SKM-1 (cell line): ENCODE results near the gene PCDHGB2.
"Not testable (repeated sequence)": the region's sequence is repeated elsewhere in the genome, so short reads cannot be mapped to it uniquely, and the experiment has no call there.

Source experiments
- DNase-seq: peaks from one replicate; lab custom pipeline; 2025; ENCODE audit not compliant: unreplicated experiment; lab: John Stamatoyannopoulos, UW

The PCDHGB2 gene

DNA sequence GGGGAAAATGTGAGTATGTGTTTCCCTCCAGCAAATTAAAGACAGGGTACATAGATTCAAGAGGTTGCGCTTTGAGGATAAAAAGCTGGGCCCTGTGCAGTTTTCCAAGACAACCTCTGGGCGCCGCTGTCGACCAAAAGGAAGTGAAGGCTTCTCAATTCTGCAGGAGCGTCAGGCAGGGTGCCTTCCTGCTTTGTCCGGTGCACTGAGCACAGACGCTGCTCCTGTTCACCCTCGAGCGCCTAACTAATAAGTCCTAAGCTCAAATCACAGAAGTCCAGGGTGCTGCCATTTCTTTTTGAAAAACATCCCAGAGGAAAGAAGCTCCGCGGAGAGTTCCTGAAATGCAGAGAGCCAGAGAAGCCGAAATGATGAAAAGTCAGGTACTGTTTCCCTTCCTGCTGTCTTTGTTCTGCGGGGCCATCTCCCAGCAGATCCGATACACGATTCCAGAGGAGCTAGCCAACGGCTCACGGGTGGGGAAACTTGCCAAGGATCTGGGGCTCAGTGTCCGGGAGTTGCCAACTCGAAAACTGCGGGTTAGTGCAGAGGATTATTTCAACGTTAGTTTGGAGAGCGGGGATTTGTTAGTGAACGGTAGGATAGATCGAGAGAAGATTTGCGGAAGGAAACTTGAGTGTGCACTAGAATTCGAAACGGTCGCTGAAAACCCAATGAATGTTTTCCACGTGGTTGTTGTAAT lies 9.7 kb upstream of the PCDHGB2 start, which contains the start of gene PCDHGB1:
Gene PCDHGB1 (plus strand): TSS at position 183 of the 703 bp plus-strand sequence. CDS start 162 bp downstream, at position 345.
- no peak for DNase-seq

GRCh38 chr5:141351591-141351990 lies 8.2 kb upstream of the PCDHGB2 start:
- DNase-seq: no peak

- DNase-seq: no peak
These were observed 4.8 kb upstream of the PCDHGB2 start, which contains the start of gene PCDHGA4 for GRCh38 chr5:141354900-141355469. Gene PCDHGA4, plus strand, starts transcription at chr5:141355021. Its CDS starts 87 bp downstream, at chr5:141355108.

GRCh38 chr5:141355641-141356040 lies 4.2 kb upstream of the PCDHGB2 start:
- DNase-seq: no peak

DNA sequence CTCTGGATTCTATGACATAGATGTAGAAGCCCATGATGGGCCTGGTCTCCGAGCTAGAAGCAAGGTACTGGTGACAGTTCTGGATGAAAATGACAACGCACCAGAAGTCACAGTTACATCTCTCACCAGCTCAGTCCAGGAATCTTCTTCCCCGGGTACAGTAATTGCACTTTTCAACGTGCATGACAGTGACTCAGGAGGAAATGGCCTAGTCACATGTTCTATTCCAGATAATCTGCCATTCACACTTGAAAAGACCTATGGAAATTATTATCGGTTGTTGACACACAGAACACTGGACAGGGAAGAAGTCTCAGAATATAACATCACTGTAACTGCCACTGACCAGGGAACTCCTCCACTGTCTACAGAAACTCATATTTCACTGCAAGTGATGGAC lies 3.7 kb upstream of the PCDHGB2 start:
- DNase-seq: no peak

DNA sequence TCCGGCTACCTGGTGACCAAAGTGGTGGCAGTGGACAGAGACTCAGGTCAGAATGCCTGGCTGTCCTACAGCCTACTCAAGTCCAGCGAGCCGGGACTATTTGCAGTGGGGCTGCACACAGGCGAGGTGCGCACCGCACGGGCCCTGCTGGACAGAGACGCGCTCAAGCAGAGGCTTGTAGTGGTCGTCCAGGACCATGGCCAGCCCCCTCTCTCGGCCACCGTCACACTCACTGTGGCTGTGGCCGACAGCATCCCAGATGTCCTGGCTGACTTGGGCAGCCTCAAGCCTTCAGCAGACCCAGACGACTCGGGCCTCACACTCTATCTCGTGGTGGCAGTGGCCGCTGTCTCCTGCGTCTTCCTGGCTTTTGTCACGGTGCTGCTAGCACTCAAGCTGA lies 2.8 kb upstream of the PCDHGB2 start:
- no peak for DNase-seq

GRCh38 chr5:141360685-141361084 lies 891 bp downstream of the PCDHGB2 start:
- DNase-seq: no peak

DNA sequence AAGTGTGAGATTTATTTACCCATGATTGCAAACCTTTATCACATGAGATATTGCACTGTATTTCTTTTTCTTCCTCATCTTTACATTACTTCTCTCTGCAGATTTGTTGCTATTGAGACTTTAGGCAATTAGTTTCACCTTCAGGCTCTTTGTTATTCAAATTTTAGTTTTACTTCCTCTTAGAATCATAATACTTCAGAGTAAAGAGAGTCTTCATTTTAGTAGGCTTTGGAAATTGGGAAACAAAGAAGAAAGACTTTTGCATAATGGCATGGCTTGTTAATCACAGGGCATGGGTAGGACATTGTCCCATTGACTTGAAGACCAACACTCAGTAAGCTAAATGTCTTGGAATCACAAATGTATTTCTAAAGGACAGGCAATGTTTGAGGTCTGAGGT lies 2.9 kb downstream of the PCDHGB2 start:
- no peak for DNase-seq

- DNase-seq: no peak
These were observed 4.3 kb downstream of the PCDHGB2 start, which contains the start of gene PCDHGA5 for GRCh38 chr5:141363952-141364660. Gene PCDHGA5, plus strand, starts transcription at chr5:141364162. Its CDS starts 169 bp downstream, at chr5:141364331.

- DNase-seq: no peak
These were observed 6.5 kb downstream of the PCDHGB2 start for GRCh38 chr5:141366016-141366896.

GRCh38 chr5:141369994-141370848 lies 10.4 kb downstream of the PCDHGB2 start, which contains the start of gene PCDHGB3:
Gene PCDHGB3, plus strand, starts transcription at chr5:141370242. Its CDS starts 153 bp downstream, at chr5:141370395.
- no peak for DNase-seq

GRCh38 chr5:141371572-141372475 lies 12.0 kb downstream of the PCDHGB2 start:
- no peak for DNase-seq

- no peak for DNase-seq
These were observed 14.0 kb downstream of the PCDHGB2 start, which contains the start of gene PCDHGA6 for GRCh38 chr5:141373673-141374317. Gene PCDHGA6, plus strand, starts transcription at chr5:141373891. Its CDS starts 193 bp downstream, at chr5:141374084.

DNA sequence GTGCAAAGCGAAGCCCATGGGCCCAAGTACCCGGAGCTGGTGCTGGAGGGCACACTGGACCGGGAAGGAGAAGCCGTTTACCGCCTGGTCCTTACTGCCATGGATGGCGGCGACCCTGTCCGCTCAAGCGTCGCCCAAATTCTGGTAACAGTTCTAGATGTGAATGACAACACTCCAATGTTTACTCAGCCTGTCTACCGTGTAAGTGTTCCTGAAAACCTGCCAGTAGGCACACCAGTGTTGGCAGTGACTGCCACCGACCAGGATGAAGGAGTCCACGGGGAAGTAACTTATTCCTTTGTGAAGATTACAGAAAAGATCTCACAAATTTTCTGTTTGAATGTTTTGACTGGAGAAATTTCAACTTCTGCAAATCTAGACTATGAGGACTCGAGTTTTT lies 14.8 kb downstream of the PCDHGB2 start:
- no peak for DNase-seq

- not testable (repeated sequence) for DNase-seq
These were observed 15.8 kb downstream of the PCDHGB2 start for GRCh38 chr5:141375444-141376155.

GRCh38 chr5:141382469-141383294 lies 22.9 kb downstream of the PCDHGB2 start, which contains the start of gene PCDHGA7:
Gene PCDHGA7, plus strand, starts transcription at chr5:141382742. Its CDS starts 158 bp downstream, at chr5:141382900.
- DNase-seq: no peak

DNA sequence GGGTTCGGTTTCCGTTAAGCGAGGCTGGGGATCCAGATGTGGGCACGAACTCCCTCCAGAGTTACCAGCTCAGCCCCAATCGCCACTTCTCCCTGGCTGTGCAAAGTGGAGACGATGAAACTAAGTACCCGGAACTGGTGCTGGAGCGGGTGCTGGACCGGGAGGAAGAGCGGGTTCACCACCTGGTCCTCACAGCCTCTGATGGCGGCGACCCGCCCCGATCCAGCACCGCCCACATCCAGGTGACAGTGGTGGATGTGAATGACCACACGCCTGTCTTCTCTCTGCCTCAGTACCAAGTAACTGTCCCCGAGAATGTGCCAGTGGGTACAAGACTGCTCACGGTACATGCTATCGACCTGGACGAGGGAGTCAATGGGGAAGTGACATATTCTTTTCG lies 23.6 kb downstream of the PCDHGB2 start:
- no peak for DNase-seq
